HEK293T (cell line): ENCODE data around the gene INSM1.

Source experiments
- SP1 ChIP-seq: fragments of 450-650 bp; IDR thresholded peaks from 2 replicates; pipeline ENCODE4 v1.6.1; 2017
- SUZ12 ChIP-seq: fragments of 450-650 bp; IDR thresholded peaks from 2 replicates; pipeline ENCODE4 v1.6.1; 2016; ENCODE audit warnings: mild to moderate bottlenecking
- TARDBP ChIP-seq: fragments of 450-650 bp; IDR thresholded peaks from 2 replicates; pipeline ENCODE4 v1.6.1; 2016

DNA sequence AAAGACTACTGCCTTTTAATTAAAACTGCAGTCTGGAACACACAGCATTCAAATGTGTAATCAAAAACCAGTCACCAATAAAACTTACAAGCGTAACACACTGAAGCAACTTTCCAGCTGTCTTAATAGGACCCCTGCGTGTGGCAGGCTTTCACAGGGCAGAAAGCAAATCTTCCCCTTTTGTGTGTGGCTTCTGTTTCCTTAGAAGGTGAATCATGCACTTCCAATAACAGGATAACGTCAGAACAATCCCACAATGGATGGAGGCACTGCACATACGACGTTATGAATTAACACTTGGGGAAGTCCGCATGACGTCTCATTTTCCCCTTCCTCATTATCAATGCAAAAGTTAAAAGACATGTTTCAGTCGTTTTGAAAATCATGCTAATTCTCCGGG, 44.8 kb downstream of the INSM1 start:
- no peak for TF ChIP-seq TARDBP
- no peak for TF ChIP-seq SP1
- no peak for TF ChIP-seq SUZ12
